ENCODE data around the gene KCNH5.
"Not testable (repeated sequence)": the region's sequence is repeated elsewhere in the genome, so short reads cannot be mapped to it uniquely, and the experiment has no call there.

The KCNH5 gene

GRCh38 chr14:62886461-62886860, 158.8 kb downstream of the KCNH5 start:
- no peak for DNase-seq (ENCODE audit: low spot score)

DNA sequence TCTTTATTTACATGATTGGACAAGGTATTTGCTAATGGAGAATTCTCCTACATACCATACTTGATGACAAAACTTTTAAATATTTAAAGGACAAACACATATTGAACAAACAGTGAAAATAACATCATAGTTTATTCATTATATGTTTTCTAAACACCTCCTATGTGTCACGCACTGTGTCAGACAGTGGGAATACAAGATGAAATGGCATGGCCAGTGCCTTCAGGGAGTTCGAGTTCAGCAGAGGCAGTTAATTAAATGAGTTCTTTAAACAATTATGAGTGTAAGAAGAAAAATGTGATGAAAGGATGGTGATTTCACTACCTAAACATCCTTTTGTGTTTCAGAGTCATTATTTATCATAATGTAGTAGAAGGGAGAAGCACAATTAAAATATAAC, 159.8 kb downstream of the KCNH5 start:
- DNase-seq (ENCODE audit: low spot score) = no peak

GRCh38 chr14:62882967-62883366, 162.3 kb downstream of the KCNH5 start:
- no peak for DNase-seq (ENCODE audit: low spot score)

- DNase-seq (ENCODE audit: low spot score) = no peak
These were observed 178.9 kb downstream of the KCNH5 start for GRCh38 chr14:62866376-62866775.

GRCh38 chr14:62864588-62864987, 180.7 kb downstream of the KCNH5 start:
- DNase-seq (ENCODE audit: low spot score) = no peak

GRCh38 chr14:62858011-62858410, 187.2 kb downstream of the KCNH5 start:
- DNase-seq (ENCODE audit: low spot score) = not testable (repeated sequence)

- DNase-seq (ENCODE audit: low spot score) = no peak
These were observed 190.3 kb downstream of the KCNH5 start for GRCh38 chr14:62854951-62855350.

DNA sequence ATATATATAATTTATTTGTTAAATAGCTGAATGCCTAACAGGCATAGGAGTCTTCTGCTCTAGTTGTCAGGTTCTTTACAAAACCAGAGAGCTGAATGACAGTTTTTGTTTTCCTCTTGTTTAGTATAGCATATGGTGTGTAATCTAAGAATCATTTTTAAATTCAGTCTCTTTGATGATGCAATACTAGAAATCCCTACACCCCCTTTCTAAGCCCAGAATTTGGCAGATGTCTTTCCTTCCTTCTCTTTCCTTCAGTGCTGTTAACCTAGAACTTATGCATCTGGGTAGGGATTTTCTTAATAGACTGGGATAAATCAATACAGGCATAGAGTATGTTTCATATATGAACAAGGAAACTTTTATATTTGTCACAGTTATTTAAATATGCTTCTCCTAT, 198.1 kb downstream of the KCNH5 start:
- no peak for DNase-seq (ENCODE audit: low spot score)

DNA sequence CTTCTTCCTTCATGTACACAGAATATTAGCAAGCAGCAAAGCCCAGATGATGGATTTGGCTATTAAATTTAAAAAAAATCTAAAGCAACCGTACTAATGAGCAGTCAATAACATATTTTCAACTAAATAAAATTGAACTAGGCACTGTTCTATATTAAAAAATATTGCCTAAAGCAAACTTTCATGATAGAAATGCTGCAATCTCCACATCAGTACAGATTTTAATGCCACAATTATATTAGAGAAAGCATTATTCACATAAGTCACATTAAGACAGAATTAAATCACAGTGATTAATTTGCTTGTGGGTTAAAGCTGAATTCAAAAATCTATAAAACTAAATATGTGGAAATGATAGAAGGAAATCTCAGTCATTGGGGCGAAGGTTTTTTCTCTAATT, 200.7 kb downstream of the KCNH5 start:
- DNase-seq (ENCODE audit: low spot score) = no peak

GRCh38 chr14:62824086-62824485, 221.2 kb downstream of the KCNH5 start:
- DNase-seq (ENCODE audit: low spot score) = no peak

- no peak for DNase-seq (ENCODE audit: low spot score)
These were observed 225.3 kb downstream of the KCNH5 start for GRCh38 chr14:62819931-62820330.

GRCh38 chr14:62807636-62808035, 237.6 kb downstream of the KCNH5 start:
- no peak for DNase-seq (ENCODE audit: low spot score)

- no peak for DNase-seq (ENCODE audit: low spot score)
These were observed 244.7 kb downstream of the KCNH5 start for GRCh38 chr14:62800577-62800976.

DNA sequence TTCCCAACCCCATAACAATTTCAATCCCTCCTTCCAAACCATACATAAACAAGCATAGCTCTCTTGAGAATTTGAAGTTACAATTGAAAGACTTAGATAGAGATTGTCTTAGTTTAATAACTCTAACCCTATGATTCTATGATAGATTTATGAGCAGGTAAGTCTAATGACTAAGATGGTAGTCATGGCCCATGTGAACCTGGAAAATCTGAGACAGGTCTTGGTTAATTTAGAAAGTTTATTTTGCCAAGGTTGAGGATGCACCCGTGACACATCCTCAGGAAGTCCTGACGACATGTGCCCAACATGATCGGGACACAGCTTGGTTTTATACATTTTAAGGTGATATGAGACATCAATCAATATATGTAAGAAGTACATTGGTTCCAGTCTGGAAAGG, 248.8 kb downstream of the KCNH5 start:
- no peak for DNase-seq (ENCODE audit: low spot score)

GRCh38 chr14:62792578-62792977, 252.7 kb downstream of the KCNH5 start:
- no peak for DNase-seq (ENCODE audit: low spot score)

- not testable (repeated sequence) for DNase-seq (ENCODE audit: low spot score)
These were observed 263.9 kb downstream of the KCNH5 start for GRCh38 chr14:62781328-62781727.

DNA sequence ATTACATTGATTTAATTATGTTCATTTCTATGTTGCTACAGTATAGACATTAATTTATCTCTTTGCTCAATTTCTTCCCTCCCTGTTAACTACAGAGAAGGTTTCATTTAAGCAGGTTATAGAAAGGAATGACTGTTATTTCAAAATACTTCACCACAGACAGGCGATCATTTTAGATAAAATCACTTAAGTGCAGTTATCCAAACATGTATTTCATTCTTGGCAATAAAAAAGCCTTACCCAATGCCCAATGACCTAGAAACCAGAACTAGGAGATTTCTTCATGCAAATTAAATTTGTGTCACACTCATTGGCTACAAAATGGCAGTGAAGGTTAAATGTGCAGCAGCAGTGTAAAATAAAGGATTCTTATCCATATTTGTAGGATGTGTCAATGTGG, 266.4 kb downstream of the KCNH5 start:
- no peak for DNase-seq (ENCODE audit: low spot score)

GRCh38 chr14:62778310-62778709, 266.9 kb downstream of the KCNH5 start:
- DNase-seq (ENCODE audit: low spot score) = no peak

GRCh38 chr14:62777510-62777909, 267.7 kb downstream of the KCNH5 start:
- no peak for DNase-seq (ENCODE audit: low spot score)

GRCh38 chr14:62776300-62776699, 269.0 kb downstream of the KCNH5 start:
- no peak for DNase-seq (ENCODE audit: low spot score)

GRCh38 chr14:62768753-62769152, 276.5 kb downstream of the KCNH5 start:
- no peak for DNase-seq (ENCODE audit: low spot score)

- DNase-seq (ENCODE audit: low spot score) = no peak
These were observed 281.3 kb downstream of the KCNH5 start for GRCh38 chr14:62763951-62764350.

DNA sequence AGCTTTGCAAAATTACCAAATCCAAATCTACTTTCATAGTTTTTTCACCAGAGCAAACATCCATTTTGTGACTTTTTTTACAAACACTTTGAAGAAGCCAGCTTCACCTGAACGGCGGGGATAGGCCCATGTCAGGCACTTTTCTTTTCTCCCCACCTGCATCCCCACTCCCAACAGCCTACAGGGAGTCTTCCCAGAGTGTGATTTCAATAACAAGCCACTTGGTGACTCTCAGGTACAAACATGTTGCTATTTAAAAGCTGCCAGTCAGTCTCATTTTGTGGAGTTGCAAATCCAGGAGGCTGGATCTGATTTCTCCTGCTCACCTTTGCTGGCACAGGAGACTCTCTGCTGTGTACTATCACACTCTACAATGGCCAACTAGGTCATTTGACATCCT, 285.5 kb downstream of the KCNH5 start:
- no peak for DNase-seq (ENCODE audit: low spot score)

DNA sequence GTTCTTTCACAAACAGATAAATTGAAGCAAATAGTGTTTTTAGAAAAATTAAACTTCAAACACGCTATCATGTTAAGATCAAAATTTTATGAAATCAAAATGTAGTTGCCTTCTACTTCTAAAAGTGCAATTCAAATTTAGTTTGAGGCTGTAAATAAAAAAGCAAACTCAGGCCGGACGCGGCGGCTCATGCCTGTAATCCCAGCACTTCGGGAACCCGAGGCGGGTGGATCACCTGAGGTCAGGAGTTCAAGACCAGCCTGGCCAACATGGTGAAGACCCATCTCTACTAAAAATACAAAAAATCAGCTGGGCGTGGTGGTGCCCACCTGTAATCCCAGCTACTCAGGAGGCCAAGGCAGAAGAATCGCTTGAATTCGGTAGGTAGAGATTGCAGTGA, 298.4 kb downstream of the KCNH5 start:
- not testable (repeated sequence) for DNase-seq (ENCODE audit: low spot score)

DNA sequence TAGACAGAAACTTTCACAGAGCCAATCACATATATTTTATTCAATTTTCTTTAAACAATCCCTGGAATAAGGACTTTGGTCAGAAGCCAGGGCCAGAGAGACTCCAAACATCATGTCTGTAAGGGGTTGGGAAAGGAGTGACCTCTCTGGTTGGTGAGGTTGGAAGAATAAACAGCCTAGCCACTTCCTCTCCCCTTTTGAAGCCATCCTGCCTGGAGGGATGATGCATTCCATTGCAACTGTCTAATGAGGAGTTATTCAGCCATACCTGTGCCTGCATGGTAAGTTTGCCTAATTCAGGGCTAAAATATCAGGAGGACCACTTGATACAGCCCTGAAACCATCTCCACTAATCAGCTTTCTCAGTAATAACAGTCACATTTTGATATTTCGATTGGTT, 299.8 kb downstream of the KCNH5 start:
- DNase-seq (ENCODE audit: low spot score) = no peak
